ENCODE data around the gene UNC5C. TPM values are rescaled to one million over a fixed set of nuclear protein-coding genes. Genes with fewer than 3 reads are reported as not detected.

Gene UNC5C
- total RNA-seq, 2 experiments from 2014 or later: not detected

DNA sequence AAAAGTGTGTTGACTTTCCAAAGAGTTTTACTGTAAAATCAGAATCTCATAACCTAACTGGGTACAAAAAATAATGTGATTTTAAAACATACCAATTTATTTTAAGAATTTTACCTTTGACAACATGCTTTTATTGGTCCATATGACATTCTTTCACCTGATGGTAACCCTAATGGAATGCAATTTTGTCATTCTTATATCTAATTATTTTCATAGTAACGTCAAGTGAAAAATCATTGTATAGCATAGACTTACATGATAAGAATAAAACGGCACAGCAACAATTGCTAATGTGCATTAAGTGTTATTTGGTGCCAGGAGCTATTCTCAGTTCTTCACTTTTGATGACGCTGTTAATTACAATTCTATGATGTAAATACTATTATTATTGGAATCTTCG, 13.6 kb downstream of the UNC5C start:
- POLR2A ChIA-PET: no interaction called here

DNA sequence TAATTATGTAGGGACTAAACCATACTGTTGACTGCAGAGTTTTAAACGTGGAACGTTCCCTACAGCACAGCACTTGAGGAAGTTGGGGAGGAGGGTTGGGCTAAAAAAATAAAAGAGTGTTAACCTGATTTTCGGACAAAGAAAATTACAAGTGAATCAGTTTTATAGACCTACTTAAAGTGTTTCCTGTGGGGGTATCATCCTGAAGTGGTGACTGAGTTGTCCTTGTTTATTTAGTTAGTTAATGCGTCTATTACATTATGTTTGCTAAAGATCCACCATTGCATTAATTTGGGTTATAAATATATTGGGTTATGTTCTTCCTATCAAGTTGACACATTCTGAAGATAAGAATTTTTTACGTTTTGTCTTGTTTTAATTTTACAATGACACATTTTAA, 14.7 kb downstream of the UNC5C start:
- POLR2A ChIA-PET: no interaction called here
- Mint-ChIP-seq H3K27me3 (no peaks in the 10 kb centered on the region), H3K4me3 (no peak overlapping the region)

More for the DNA sequence above, 13.6 kb downstream of the UNC5C start:
- intact Hi-C loops (cut with micrococcal nuclease): no loop called here
- TF ChIP-seq, protein P1, sequence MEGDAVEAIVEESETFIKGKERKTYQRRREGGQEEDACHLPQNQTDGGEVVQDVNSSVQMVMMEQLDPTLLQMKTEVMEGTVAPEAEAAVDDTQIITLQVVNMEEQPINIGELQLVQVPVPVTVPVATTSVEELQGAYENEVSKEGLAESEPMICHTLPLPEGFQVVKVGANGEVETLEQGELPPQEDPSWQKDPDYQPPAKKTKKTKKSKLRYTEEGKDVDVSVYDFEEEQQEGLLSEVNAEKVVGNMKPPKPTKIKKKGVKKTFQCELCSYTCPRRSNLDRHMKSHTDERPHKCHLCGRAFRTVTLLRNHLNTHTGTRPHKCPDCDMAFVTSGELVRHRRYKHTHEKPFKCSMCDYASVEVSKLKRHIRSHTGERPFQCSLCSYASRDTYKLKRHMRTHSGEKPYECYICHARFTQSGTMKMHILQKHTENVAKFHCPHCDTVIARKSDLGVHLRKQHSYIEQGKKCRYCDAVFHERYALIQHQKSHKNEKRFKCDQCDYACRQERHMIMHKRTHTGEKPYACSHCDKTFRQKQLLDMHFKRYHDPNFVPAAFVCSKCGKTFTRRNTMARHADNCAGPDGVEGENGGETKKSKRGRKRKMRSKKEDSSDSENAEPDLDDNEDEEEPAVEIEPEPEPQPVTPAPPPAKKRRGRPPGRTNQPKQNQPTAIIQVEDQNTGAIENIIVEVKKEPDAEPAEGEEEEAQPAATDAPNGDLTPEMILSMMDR (IDR thresholded peaks at IDR 0.05): no peak
- H3K4me3 Mint-ChIP-seq: no peak overlapping the region
- H3K27me3 Mint-ChIP-seq: no peaks in the 10 kb centered on the region
- no peak overlapping the region for H3K27ac Mint-ChIP-seq
- no peaks in the 10 kb centered on the region for H3K36me3 Mint-ChIP-seq (ENCODE audit: low read depth)
- no peak for DNase-seq
- no peak for ATAC-seq
- H3K9me3 Mint-ChIP-seq: no peaks in the 10 kb centered on the region
- H3K4me1 Mint-ChIP-seq (ENCODE audit: low read depth): no peaks in the 10 kb centered on the region
- CTCF ChIA-PET: no interaction called here

DNA sequence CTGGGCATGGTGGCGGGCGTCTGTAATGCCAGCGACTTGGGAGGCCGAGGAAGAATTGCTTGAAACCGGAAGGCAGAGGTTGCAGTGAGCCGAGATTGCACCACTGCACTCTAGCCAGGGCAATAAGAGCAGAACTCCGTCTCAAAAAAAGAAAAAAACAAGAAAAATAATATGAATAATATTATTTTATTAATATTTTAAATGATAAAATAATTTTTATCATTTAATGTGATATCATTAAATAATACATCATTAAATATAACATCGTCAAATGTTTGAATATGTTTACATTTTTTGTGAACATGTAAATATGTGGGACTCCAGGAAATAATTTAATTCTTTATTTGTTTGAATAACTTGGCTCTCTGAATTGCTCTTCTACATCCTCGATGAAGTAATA, 15.5 kb downstream of the UNC5C start:
- ATAC-seq: no peak
- intact Hi-C loops (cut with micrococcal nuclease): no loop called here

More for the DNA sequence above, 14.7 kb downstream of the UNC5C start:
- ATAC-seq (no peak), DNase-seq (no peak)
- H3K4me1 Mint-ChIP-seq (ENCODE audit: low read depth): no peaks in the 10 kb centered on the region
- no peaks in the 10 kb centered on the region for H3K9me3 Mint-ChIP-seq
- CTCF ChIA-PET: no interaction called here
- TF ChIP-seq, protein P1 (IDR thresholded peaks at IDR 0.05): no peak
- H3K36me3 Mint-ChIP-seq (ENCODE audit: low read depth): no peaks in the 10 kb centered on the region
- intact Hi-C loops (cut with micrococcal nuclease): no loop called here
- H3K27ac Mint-ChIP-seq: no peak overlapping the region

DNA sequence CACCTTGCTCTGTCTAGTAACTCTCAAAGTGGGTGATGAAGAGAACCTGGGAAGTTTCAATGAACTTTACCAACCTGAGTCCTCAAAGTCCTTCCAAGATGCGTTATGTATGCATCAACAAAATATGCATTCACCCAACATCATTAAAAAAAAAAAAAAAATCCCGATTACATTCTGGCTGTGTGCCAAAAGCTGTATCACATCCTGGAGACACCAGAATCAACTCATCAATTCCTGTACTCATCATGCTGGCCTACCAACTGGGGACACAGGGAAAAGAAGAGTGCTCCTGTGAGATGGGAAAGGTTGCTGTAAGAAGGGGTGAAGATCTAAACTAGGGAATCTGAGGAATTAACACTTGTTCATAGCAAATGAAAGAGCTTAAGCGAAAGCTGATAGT, 16.5 kb downstream of the UNC5C start:
- no peaks in the 10 kb centered on the region for H3K27me3 Mint-ChIP-seq
- DNase-seq (no peak), ATAC-seq (no peak)
- TF ChIP-seq, protein P1 (IDR thresholded peaks at IDR 0.05): no peak
- H3K4me3 Mint-ChIP-seq: no peak overlapping the region
- ChIA-PET POLR2A (no interaction called here), CTCF (no interaction called here)
- no peak overlapping the region for H3K27ac Mint-ChIP-seq
- intact Hi-C loops (cut with micrococcal nuclease): no loop called here
- no peaks in the 10 kb centered on the region for H3K9me3 Mint-ChIP-seq
- H3K4me1 Mint-ChIP-seq (ENCODE audit: low read depth): no peaks in the 10 kb centered on the region
- no peaks in the 10 kb centered on the region for H3K36me3 Mint-ChIP-seq (ENCODE audit: low read depth)

More for the DNA sequence above, 15.5 kb downstream of the UNC5C start:
- no peak for DNase-seq
- Mint-ChIP-seq H3K4me3 (no peak overlapping the region), H3K27me3 (no peaks in the 10 kb centered on the region), H3K9me3 (no peaks in the 10 kb centered on the region), H3K27ac (no peak overlapping the region), H3K4me1 (ENCODE audit: low read depth) (no peaks in the 10 kb centered on the region), H3K36me3 (ENCODE audit: low read depth) (no peaks in the 10 kb centered on the region)
- ChIA-PET POLR2A (no interaction called here), CTCF (no interaction called here)
- TF ChIP-seq, protein P1 (IDR thresholded peaks at IDR 0.05): no peak

DNA sequence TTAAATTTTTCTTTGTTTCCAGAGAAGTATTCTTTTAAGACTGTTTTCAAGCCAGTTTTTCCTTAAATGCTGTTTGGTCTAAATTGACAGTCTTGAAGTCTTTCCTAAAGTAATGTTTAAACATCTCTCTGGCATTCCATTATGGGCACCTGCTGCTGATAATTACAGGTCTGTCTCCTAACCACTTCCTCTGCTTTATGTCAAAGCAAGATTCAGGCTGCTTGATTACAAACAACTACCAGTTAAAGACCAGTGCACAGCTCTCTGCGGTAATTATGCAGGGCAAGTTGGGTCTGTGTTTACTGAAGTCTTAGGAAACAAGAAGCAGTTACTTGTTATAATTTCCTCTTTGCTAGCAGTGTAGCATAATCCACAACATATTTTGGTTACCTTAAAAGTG, 17.6 kb downstream of the UNC5C start:
- ATAC-seq: no peak
- Mint-ChIP-seq H3K9me3 (no peaks in the 10 kb centered on the region), H3K4me3 (no peak overlapping the region), H3K4me1 (ENCODE audit: low read depth) (no peaks in the 10 kb centered on the region), H3K27me3 (no peaks in the 10 kb centered on the region), H3K36me3 (ENCODE audit: low read depth) (no peaks in the 10 kb centered on the region), H3K27ac (no peak overlapping the region)
- CTCF ChIA-PET: no interaction called here
- TF ChIP-seq, protein P1 (IDR thresholded peaks at IDR 0.05): no peak
- POLR2A ChIA-PET: no interaction called here
- intact Hi-C loops (cut with micrococcal nuclease): no loop called here
- DNase-seq: no peak

Data from activated CD8-positive, alpha-beta T cell treated with anti-CD3 and anti-CD28 coated beads for 36 hours (primary cell).